HEK293 (cell line): ENCODE results near the gene SORT1.

ENCODE experiments used
- ELK4 ChIP-seq: IDR thresholded peaks from 2 replicates; pipeline ENCODE4 v1.6.1; 2011; ENCODE audit warnings: mild to moderate bottlenecking, low read depth, low read length, borderline replicate concordance
- HOXD13 ChIP-seq: sonication (generic); formaldehyde crosslinking; IDR thresholded peaks from 2 replicates; pipeline ENCODE4 v1.8.0; 2022; ENCODE audit warnings: missing genetic modification reagents, borderline replicate concordance
- KLF9 ChIP-seq: fragments of 450-650 bp; formaldehyde crosslinking; IDR thresholded peaks from 2 replicates; pipeline ENCODE4 v1.5.1; 2016; ENCODE audit warnings: missing biosample characterization, missing genetic modification characterization, low read depth
- MZF1 ChIP-seq: fragments of 450-650 bp; formaldehyde crosslinking; IDR thresholded peaks from 2 replicates; pipeline ENCODE4 v1.5.1; 2017; ENCODE audit warnings: missing biosample characterization, missing genetic modification characterization, borderline replicate concordance
- ZNF10 ChIP-seq: fragments of 450-650 bp; formaldehyde crosslinking; IDR thresholded peaks from 2 replicates; pipeline ENCODE4 v1.5.1; 2017; ENCODE audit warnings: missing biosample characterization, missing genetic modification characterization
- ZNF138 ChIP-seq: fragments of 450-650 bp; formaldehyde crosslinking; IDR thresholded peaks from 2 replicates; pipeline ENCODE4 v1.5.1; 2016; ENCODE audit warnings: missing biosample characterization, missing genetic modification characterization, borderline replicate concordance
- ZNF302 ChIP-seq: fragments of 450-650 bp; formaldehyde crosslinking; IDR thresholded peaks from 2 replicates; pipeline ENCODE4 v1.5.1; 2016; ENCODE audit warnings: missing biosample characterization, missing genetic modification characterization, low read depth
- ZNF311 ChIP-seq: fragments of 450-650 bp; formaldehyde crosslinking; IDR thresholded peaks from 2 replicates; pipeline ENCODE4 v1.5.1; 2017; ENCODE audit warnings: missing biosample characterization, missing genetic modification characterization, borderline replicate concordance
- ZNF398 ChIP-seq: fragments of 450-650 bp; formaldehyde crosslinking; IDR thresholded peaks from 2 replicates; pipeline ENCODE4 v1.5.1; 2017; ENCODE audit warnings: missing biosample characterization, missing genetic modification characterization
- ZNF830 ChIP-seq: fragments of 450-650 bp; IDR thresholded peaks from 2 replicates; pipeline ENCODE4 v1.5.0; 2018; ENCODE audit warnings: missing biosample characterization, missing genetic modification characterization, low read depth, mild to moderate bottlenecking, moderate library complexity
- TF ChIP-seq, protein P1 (sequence below): fragments of 450-650 bp; formaldehyde crosslinking; IDR thresholded peaks from 2 replicates; pipeline ENCODE4 v1.5.1; 2016; ENCODE audit warnings: missing biosample characterization, missing genetic modification characterization
- TF ChIP-seq, protein P2 (sequence below): fragments of 450-650 bp; formaldehyde crosslinking; IDR thresholded peaks from 2 replicates; pipeline ENCODE4 v1.5.1; 2016; ENCODE audit warnings: missing biosample characterization, missing genetic modification characterization

- TF ChIP-seq ZNF302 (tag by site-specific recombination) (no peak), KLF9 (tag by site-specific recombination) (no peak), ZNF398 (tag by site-specific recombination) (no peak), ZNF10 (tag by site-specific recombination) (no peak), HOXD13 (CRISPR knock-in tag) (no peak), ZNF830 (no peak), MZF1 (tag by site-specific recombination) (no peak), ZNF311 (no peak), ZNF138 (tag by site-specific recombination) (no peak), ELK4 (no peak)
- TF ChIP-seq, protein P1, sequence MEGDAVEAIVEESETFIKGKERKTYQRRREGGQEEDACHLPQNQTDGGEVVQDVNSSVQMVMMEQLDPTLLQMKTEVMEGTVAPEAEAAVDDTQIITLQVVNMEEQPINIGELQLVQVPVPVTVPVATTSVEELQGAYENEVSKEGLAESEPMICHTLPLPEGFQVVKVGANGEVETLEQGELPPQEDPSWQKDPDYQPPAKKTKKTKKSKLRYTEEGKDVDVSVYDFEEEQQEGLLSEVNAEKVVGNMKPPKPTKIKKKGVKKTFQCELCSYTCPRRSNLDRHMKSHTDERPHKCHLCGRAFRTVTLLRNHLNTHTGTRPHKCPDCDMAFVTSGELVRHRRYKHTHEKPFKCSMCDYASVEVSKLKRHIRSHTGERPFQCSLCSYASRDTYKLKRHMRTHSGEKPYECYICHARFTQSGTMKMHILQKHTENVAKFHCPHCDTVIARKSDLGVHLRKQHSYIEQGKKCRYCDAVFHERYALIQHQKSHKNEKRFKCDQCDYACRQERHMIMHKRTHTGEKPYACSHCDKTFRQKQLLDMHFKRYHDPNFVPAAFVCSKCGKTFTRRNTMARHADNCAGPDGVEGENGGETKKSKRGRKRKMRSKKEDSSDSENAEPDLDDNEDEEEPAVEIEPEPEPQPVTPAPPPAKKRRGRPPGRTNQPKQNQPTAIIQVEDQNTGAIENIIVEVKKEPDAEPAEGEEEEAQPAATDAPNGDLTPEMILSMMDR (tag by site-specific recombination), result no peak
- TF ChIP-seq, protein P2, sequence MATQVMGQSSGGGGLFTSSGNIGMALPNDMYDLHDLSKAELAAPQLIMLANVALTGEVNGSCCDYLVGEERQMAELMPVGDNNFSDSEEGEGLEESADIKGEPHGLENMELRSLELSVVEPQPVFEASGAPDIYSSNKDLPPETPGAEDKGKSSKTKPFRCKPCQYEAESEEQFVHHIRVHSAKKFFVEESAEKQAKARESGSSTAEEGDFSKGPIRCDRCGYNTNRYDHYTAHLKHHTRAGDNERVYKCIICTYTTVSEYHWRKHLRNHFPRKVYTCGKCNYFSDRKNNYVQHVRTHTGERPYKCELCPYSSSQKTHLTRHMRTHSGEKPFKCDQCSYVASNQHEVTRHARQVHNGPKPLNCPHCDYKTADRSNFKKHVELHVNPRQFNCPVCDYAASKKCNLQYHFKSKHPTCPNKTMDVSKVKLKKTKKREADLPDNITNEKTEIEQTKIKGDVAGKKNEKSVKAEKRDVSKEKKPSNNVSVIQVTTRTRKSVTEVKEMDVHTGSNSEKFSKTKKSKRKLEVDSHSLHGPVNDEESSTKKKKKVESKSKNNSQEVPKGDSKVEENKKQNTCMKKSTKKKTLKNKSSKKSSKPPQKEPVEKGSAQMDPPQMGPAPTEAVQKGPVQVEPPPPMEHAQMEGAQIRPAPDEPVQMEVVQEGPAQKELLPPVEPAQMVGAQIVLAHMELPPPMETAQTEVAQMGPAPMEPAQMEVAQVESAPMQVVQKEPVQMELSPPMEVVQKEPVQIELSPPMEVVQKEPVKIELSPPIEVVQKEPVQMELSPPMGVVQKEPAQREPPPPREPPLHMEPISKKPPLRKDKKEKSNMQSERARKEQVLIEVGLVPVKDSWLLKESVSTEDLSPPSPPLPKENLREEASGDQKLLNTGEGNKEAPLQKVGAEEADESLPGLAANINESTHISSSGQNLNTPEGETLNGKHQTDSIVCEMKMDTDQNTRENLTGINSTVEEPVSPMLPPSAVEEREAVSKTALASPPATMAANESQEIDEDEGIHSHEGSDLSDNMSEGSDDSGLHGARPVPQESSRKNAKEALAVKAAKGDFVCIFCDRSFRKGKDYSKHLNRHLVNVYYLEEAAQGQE (tag by site-specific recombination), result no peak
Measured at GRCh38 chr1:109267743-109268300, 129.9 kb downstream of the SORT1 start.
